ENCODE results near the gene CDC42EP2. TPM values are rescaled to one million over a fixed set of nuclear protein-coding genes. Genes with fewer than 3 reads are reported as not detected.

Gene CDC42EP2
- total and polyA plus RNA-seq, 2 donors (not counting 3 experiments of a cell fraction or from before 2014, with no cell fraction given), result 23.9 to 26.4 TPM

DNA sequence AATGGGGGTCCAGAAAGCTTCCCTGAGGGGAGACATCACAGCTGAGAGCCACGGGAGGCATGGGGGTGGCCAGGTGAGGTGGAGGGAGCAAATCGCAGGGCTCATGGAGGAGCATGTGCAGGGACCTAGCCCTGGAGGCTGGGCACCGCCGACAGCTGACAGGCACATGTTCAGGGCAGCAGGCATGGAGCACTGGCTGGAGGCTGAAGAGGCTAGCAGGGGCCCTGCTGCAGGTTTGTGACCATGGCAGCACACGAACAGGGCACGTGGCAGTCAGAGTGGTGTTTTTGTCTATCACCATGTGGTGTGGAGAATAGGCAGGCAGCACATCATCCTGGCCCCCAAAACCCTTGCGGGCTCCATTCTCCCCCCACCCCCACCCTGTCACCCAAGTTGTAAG, 10.1 kb upstream of the CDC42EP2 start:
- ChIA-PET POLR2A (no interaction called here), CTCF (no interaction called here)
- no peaks in the 10 kb centered on the region for H3K27me3 ChIP-seq (ENCODE audit: control insufficient read depth in 2 of 2, insufficient read depth in 2 of 2, low read length in 2 of 2)
- no peak overlapping the region for H3K4me2 ChIP-seq (ENCODE audit: insufficient read depth, low read length)
- no peaks in the 10 kb centered on the region for H3K36me3 ChIP-seq (ENCODE audit: control insufficient read depth in 2 of 2, extremely low read depth in 1 of 2, insufficient read depth in 2 of 2, low read length in 2 of 2)
- FAIRE-seq, result no peak
- dilution Hi-C loops (cut with MboI; ENCODE audit: extremely low pct_ligation_motif_present, low sequenced_read_pairs) (no loop called here), intact Hi-C loops (cut with micrococcal nuclease) (no loop called here)
- H3K4me1 ChIP-seq (ENCODE audit: control insufficient read depth, extremely low read depth, insufficient read depth, low read length), result peaks cover 18% of the 10 kb centered on the region
- DNase-seq (ENCODE audit: low read depth, low spot score), result no peak
- TF ChIP-seq CTCF (IDR thresholded peaks at IDR 0.05; ENCODE audit: extremely low read depth in 1 of 2, insufficient read depth in 1 of 2, low read depth in 1 of 2, low read length in 2 of 2) (no peak), POLR2AphosphoS5 (IDR thresholded peaks at IDR 0.05; ENCODE audit: insufficient read depth, low read depth, low read length) (no peak), EZH2 (IDR thresholded peaks at IDR 0.05; ENCODE audit: borderline replicate concordance, low read depth, low read length, severe bottlenecking) (no peak)
- H3K79me2 ChIP-seq (ENCODE audit: control insufficient read depth, insufficient read depth, low read length), result no peaks in the 10 kb centered on the region
- no TSS peak for BruUV-seq (replicated peaks)
- H3K9me1 ChIP-seq (replicated peaks; ENCODE audit: control insufficient read depth, extremely low read depth, insufficient read depth, low read length), result no peaks in the 10 kb centered on the region
- no peak overlapping the region for H3K4me3 ChIP-seq (replicated peaks in 1 of 3; ENCODE audit: insufficient read depth in 1 of 3, low read depth in 1 of 3, low read length in 3 of 3)
- no peak overlapping the region for H3K27ac ChIP-seq (ENCODE audit: insufficient read depth, low read depth, low read length)
- H4K20me1 ChIP-seq (replicated peaks; ENCODE audit: control insufficient read depth, extremely low read depth, insufficient read depth, low read length), result no peaks in the 10 kb centered on the region
- H3K9ac ChIP-seq (replicated peaks; ENCODE audit: extremely low read depth, insufficient read depth, low read length), result no peak overlapping the region
- H2AFZ ChIP-seq (ENCODE audit: low read depth, low read length), result no peak overlapping the region
- no peaks in the 10 kb centered on the region for H3K9me3 ChIP-seq (replicated peaks; ENCODE audit: control insufficient read depth, insufficient read depth, low read length)

GRCh38 chr11:65305501-65306268, 9.0 kb upstream of the CDC42EP2 start:
- FAIRE-seq, result no peak

More at GRCh38 chr11:65305501-65306268, 9.0 kb upstream of the CDC42EP2 start:
- DNase-seq (ENCODE audit: low read depth, low spot score), result no peak
- Histone ChIP-seq H3K4me2 (ENCODE audit: insufficient read depth, low read length) (no peak overlapping the region), H3K27ac (ENCODE audit: insufficient read depth, low read depth, low read length) (no peak overlapping the region), H2AFZ (ENCODE audit: low read depth, low read length) (no peak overlapping the region), H4K20me1 (replicated peaks; ENCODE audit: control insufficient read depth, extremely low read depth, insufficient read depth, low read length) (no peaks in the 10 kb centered on the region), H3K9me1 (replicated peaks; ENCODE audit: control insufficient read depth, extremely low read depth, insufficient read depth, low read length) (no peaks in the 10 kb centered on the region), H3K9ac (replicated peaks; ENCODE audit: extremely low read depth, insufficient read depth, low read length) (no peak overlapping the region), H3K4me1 (ENCODE audit: control insufficient read depth, extremely low read depth, insufficient read depth, low read length) (peaks cover 18% of the 10 kb centered on the region), H3K9me3 (replicated peaks; ENCODE audit: control insufficient read depth, insufficient read depth, low read length) (no peaks in the 10 kb centered on the region), H3K4me3 (replicated peaks in 1 of 3; ENCODE audit: insufficient read depth in 1 of 3, low read depth in 1 of 3, low read length in 3 of 3) (no peak overlapping the region), H3K27me3 (ENCODE audit: control insufficient read depth in 2 of 2, insufficient read depth in 2 of 2, low read length in 2 of 2) (no peaks in the 10 kb centered on the region), H3K36me3 (ENCODE audit: control insufficient read depth in 2 of 2, extremely low read depth in 1 of 2, insufficient read depth in 2 of 2, low read length in 2 of 2) (no peaks in the 10 kb centered on the region), H3K79me2 (ENCODE audit: control insufficient read depth, insufficient read depth, low read length) (no peaks in the 10 kb centered on the region)
- TF ChIP-seq GATA2 (IDR thresholded peaks at IDR 0.05; ENCODE audit: insufficient read depth, insufficient read length, low read depth, low read length) (no peak), POLR2AphosphoS5 (IDR thresholded peaks at IDR 0.05; ENCODE audit: insufficient read depth, low read depth, low read length) (no peak), CTCF (IDR thresholded peaks at IDR 0.05; ENCODE audit: extremely low read depth in 1 of 2, insufficient read depth in 1 of 2, low read depth in 1 of 2, low read length in 2 of 2) (no peak), FOS (IDR thresholded peaks at IDR 0.05; ENCODE audit: borderline replicate concordance, insufficient read depth, low read length) (no peak), POLR2A (IDR thresholded peaks at IDR 0.05; ENCODE audit: low read depth, low read length) (no peak), JUN (IDR thresholded peaks at IDR 0.05; ENCODE audit: borderline replicate concordance, insufficient read depth, insufficient read length, low read depth) (no peak), MYC (IDR thresholded peaks at IDR 0.05; ENCODE audit: low read depth, low read length) (no peak), MAX (IDR thresholded peaks at IDR 0.05; ENCODE audit: insufficient read depth, insufficient read length) (no peak), EZH2 (IDR thresholded peaks at IDR 0.05; ENCODE audit: borderline replicate concordance, low read depth, low read length, severe bottlenecking) (no peak)
- intact Hi-C loops (cut with micrococcal nuclease), result loop anchor here (2.0 kb wide), 1 partner anchor 13 kb away; no protein-coding TSS in a partner anchor
- BruUV-seq (replicated peaks), result no TSS peak
- ChIA-PET POLR2A (no interaction called here), CTCF (interaction anchor here (0.8 kb wide), 1 partner anchor 9 kb away, joined by 4 read pairs; the partner anchor contains the start of gene CDC42EP2)
- dilution Hi-C loops (cut with MboI; ENCODE audit: extremely low pct_ligation_motif_present, low sequenced_read_pairs), result no loop called here

All from endothelial cell of umbilical vein (primary cell).